PFSK-1 (cell line): Measurements from ENCODE around the gene DHFR2.

Source experiments
- FOXP2 ChIP-seq: optimal IDR thresholded peaks from 2 replicates; pipeline ENCODE3; 2011; ENCODE audit warnings: borderline replicate concordance, control low read depth, inconsistent platforms; ENCODE audit not compliant: insufficient read depth; ENCODE audit errors: extremely low read length, extremely low read depth
- POLR2AphosphoS5 ChIP-seq: IDR thresholded peaks from 2 replicates; pipeline ENCODE4 v1.6.1; 2012; ENCODE audit warnings: low read depth, mild to moderate bottlenecking, control low read depth, low read length, moderate library complexity
- REST ChIP-seq, 2 experiments: IDR thresholded peaks; 2 replicates each; pipeline versions ENCODE4 v1.6.1 to v1.8.0; 2011 to 2012; ENCODE audit warnings: low read depth in 2 of 2, low read length in 2 of 2, control low read depth in 1 of 2, inconsistent platforms in 1 of 2, mild to moderate bottlenecking in 1 of 2, moderate library complexity in 1 of 2; ENCODE audit not compliant: insufficient read depth in 1 of 2
- SIN3A ChIP-seq: IDR thresholded peaks from 2 replicates; pipeline ENCODE4 v1.6.1; 2012; ENCODE audit warnings: mild to moderate bottlenecking, low read length, moderate library complexity, borderline replicate concordance; ENCODE audit not compliant: insufficient read depth
- TAF1 ChIP-seq: IDR thresholded peaks from 2 replicates; pipeline ENCODE4 v1.6.1; 2012; ENCODE audit warnings: low read length, control low read depth, borderline replicate concordance; ENCODE audit not compliant: insufficient read depth

The DHFR2 gene

GRCh38 chr3:94049267-94049666 lies 13.4 kb downstream of the DHFR2 start:
- TF ChIP-seq TAF1 (no peak), POLR2AphosphoS5 (no peak), FOXP2 (no peak), SIN3A (no peak), REST (IDR thresholded peaks at IDR 0.05; ENCODE audit: insufficient read depth in 1 of 2, low read depth in 2 of 2, low read length in 2 of 2) (no peak)

GRCh38 chr3:94046533-94046932 lies 16.2 kb downstream of the DHFR2 start:
- TF ChIP-seq FOXP2, result no peak
- no peak for TF ChIP-seq POLR2AphosphoS5
- TF ChIP-seq SIN3A, result no peak
- no peak for TF ChIP-seq TAF1
- no peak for TF ChIP-seq REST (IDR thresholded peaks at IDR 0.05; ENCODE audit: insufficient read depth in 1 of 2, low read depth in 2 of 2, low read length in 2 of 2)

GRCh38 chr3:94043285-94043684 lies 19.4 kb downstream of the DHFR2 start:
- TF ChIP-seq SIN3A, result no peak
- TF ChIP-seq TAF1, result no peak
- no peak for TF ChIP-seq FOXP2
- TF ChIP-seq REST (IDR thresholded peaks at IDR 0.05; ENCODE audit: insufficient read depth in 1 of 2, low read depth in 2 of 2, low read length in 2 of 2), result no peak
- no peak for TF ChIP-seq POLR2AphosphoS5

GRCh38 chr3:94036909-94037507 lies 25.7 kb downstream of the DHFR2 start:
- no peak for TF ChIP-seq FOXP2
- no peak for TF ChIP-seq POLR2AphosphoS5
- TF ChIP-seq REST (IDR thresholded peaks at IDR 0.05; ENCODE audit: insufficient read depth in 1 of 2, low read depth in 2 of 2, low read length in 2 of 2), result no peak
- no peak for TF ChIP-seq TAF1
- TF ChIP-seq SIN3A, result no peak
